GM21723 (cell line): Measurements from ENCODE around the gene ZNF536.

Source experiments
- ATAC-seq: cut with Tn5 transposase; IDR thresholded peaks from one replicate; pipeline ENCODE4 v1.9.1; 2021; ENCODE audit warnings: mild to moderate bottlenecking, moderate library complexity; ENCODE audit not compliant: unreplicated experiment

Gene ZNF536

DNA sequence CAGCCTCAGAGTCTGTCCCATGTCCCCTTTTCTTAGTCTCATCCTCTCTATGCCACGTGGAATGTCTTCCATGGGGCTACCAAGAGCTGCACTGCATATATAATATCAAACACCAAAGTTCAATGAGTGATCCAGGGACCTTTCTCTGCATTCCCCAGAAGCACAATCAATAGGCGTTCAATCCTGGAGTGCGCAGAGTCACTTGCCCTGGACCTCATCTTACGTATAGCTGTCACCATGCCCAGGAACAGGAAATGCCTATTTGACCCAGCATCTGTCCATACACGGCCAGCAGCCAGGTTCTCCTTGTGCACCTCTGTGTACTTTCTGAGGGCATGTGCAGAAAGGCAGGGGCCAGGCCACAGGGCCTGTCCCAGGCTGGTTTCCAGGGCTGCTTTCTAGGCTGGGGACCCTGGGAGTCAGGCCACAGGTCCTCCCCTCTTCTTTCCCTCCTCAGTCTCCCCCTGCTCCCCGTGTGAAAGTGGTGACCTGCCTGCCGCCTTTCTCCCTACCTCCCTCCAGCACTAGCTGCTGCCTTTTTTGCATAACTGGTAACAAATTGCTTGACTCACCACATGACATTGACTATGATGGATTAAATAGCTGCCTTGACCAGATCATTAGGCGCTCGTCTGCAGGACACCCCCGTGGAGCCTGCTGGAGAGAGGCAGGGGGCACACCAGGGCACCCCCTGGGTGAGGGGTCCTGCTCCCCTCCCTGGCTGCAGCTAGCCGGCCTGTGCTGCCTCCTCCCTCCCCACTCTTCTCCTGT lies 222.0 kb downstream of the ZNF536 start:
- no peak for ATAC-seq

DNA sequence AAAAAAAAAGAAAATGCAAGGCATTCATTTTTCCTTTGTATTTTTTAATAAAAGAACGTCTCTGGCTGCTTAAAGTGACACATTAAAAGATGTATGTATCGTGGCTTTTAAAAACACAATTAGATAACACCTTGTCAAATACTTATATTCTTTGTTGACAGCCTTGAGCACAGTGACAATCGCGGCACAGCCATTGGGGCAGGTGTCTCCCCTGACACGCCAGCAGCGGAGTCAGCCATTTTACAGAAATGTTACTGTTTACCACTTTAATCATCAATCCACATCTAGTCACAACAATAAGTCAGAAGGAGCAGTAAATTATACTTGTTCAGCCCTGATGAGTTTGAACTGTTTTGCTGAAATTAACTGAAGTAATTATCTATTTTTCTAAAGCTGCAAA lies 224.1 kb downstream of the ZNF536 start:
- ATAC-seq: no peak

DNA sequence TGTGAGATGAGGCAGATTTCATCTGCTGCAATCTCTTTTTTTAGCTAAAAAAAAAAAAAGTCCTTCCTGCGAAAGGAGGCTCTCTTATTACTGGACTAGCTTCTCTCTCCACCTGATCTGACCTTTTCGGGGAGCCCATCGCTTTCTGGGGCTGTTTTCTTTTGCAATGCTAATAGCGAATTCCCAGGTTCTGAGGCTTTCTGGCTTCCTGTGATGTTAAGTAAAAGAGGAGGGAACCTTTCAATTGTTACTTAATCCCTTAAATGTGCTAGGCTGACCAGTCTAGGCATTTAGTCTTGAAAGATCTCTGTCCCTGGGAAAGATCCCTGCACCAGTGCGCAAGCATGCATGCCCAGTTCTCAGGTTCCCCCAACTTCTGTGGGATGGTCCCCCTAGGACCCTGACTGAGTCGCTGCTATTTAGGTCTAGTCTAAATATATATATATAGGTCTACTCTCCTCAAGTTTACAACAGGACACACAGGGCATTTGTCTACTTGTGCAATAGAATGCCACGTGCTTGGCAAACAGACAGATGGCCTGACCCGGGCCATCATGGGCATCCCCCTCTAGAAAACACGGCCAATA lies 224.7 kb downstream of the ZNF536 start:
- ATAC-seq: no peak

DNA sequence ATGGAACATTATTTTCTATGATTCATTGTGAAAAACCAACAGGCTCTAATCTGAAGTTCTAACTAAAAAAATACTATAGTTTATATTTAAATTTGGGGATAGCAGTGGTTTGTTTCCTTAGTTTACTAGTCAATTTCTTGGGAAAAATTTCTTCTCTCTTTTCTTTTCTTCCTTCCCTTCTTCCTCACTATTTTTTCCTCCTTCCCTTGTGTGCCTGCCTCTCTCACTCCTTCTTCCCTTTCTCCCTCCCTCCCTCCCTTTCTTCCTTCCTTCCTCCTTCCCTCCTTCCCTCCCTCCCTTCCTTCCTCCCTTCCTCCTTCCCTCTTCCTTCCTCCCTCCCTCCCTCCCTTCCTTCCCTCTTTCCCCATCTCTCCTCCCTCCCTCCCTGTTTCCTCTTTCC lies 226.5 kb downstream of the ZNF536 start:
- ATAC-seq: no peak

DNA sequence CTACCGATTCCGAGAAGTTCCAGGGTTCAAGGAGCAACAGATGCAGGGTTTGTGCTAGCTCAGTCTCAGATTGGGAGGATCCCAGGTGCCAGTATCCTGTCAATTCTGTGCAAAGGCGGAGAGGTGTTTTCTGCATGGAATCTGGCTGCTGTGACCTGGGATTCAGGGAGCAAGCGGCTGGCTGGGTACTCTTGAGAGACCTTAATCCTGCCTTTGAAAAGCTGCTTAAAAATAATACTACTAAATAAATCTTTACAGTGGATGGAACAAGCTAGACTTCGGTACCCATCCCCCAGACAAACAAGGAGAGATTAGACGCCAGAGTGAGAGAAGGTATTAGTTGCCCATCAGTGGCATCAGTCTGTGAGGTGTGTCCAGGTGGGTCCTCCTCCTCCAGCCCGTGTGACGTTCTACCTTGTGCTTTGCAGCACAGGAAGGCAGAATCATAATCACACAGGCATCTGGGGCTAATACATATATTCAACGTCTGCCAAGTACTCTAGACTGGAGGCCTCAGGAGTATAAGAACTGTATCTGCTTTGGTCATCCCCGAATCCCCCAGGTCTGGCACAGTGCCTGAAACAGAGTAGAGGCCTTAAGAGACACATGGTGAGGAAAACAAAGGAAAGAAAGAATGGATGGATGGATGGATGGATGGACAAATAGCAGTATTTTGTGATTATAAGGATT lies 230.6 kb downstream of the ZNF536 start:
- ATAC-seq: no peak

DNA sequence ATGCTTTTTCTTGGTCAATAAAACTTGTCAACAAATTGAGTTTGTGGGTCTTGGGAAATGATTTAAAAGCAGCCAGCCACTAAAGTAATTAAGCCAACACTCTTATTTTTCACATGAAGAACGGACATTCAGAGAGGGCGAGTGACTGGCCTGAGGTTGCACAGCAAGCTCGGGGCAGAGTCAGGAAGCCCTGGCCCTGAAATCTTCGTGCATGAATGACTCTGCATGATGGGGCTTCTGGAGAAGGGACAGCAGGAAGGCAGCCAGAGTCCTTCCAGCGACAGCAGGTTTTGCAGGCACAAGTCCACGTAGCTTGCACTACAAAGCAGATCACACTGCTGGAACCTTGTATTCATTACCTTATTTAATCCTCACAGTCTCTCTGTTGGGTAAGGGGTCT lies 232.5 kb downstream of the ZNF536 start:
- ATAC-seq: no peak

DNA sequence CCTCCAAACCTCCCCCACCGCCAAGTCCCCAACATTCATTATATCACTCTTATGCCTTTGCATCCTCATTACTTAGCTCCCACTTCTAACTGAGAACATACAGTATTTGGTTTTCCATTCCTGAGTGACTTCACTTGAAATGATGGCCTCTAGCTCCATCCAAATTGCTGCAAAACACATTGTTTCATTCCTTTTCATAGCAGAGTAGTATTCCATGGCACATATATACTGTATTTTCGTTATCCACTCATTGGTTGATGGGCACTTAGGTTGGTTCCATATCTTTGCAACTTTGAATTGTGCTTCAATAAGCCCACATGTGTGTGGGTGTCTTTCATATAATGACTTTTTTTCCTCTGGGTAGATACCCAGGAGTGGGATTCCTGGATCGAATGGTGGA lies 233.1 kb downstream of the ZNF536 start:
- no peak for ATAC-seq

DNA sequence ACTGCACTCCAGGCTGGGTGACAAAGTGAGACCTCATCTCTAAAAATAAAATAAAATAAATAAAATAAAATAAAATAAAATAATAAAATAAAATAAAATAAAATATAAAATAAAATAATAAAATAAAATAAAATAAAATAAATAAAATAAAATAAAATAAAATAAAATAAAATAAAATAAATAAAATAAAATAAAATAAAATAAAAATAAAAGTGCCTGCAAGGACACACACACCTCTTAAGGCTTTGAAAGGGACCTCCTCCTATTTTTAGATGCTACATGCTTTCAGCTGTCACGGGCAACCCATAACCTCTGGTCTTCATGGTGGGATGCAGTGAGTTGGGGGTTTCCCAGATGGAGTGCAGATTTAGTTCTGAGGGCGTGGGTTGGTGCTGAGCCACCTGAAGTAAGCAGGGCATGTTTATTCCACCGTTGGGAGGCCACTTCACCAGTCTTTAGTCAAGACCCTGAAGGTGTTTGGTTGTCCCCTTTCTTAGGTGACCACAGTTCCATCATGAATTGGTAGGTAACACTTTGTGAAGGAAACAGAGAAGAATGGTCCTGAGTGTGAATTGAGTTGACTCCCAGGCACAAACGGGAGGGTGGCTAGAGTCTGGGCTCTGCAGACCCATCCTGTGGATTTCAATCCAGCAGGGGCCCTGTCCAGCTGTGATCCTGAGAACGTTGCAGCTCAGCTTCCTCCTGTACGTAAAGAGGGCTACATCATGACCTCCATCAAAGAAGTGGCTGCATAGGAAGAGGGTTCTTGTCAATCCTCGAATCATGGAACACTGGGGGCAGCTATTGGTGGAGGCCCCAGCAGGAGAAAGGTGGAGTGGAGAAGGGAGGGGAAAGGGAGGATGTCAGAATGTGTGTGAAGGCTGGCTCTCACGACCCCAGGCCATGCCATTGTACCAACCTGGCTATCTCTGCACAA lies 234.2 kb downstream of the ZNF536 start:
- ATAC-seq: no peak
